ENCODE results near the gene SGCD. TPM values are rescaled to one million over a fixed set of nuclear protein-coding genes. Genes with fewer than 3 reads are reported as not detected.

SGCD gene
- total RNA-seq, 1 experiment from 2014 or later: not detected

GRCh38 chr5:156589946-156590216, 262.9 kb downstream of the SGCD start:
- ATAC-seq (no peak), DNase-seq (ENCODE audit: low read depth, low spot score) (no peak)
- no peaks in the 10 kb centered on the region for H3K36me3 ChIP-seq (ENCODE audit: control insufficient read depth, insufficient read depth, low read length)
- no peaks in the 10 kb centered on the region for H3K27me3 ChIP-seq (ENCODE audit: control insufficient read depth, insufficient read depth, low read length)
- H3K9me3 ChIP-seq (ENCODE audit: control insufficient read depth, insufficient read depth, low read depth, low read length): no peaks in the 10 kb centered on the region
- in situ Hi-C loops (cut with HindIII; ENCODE audit: low pct_unique_long_range_greater_than_20kb, low sequenced_read_pairs) (no loop called here), intact Hi-C loops (cut with micrococcal nuclease; ENCODE audit: unreplicated experiment) (no loop called here)
- TF ChIP-seq POLR2AphosphoS5 (IDR thresholded peaks at IDR 0.05; ENCODE audit: low read depth, low read length): no peak
- no TSS peak for BruUV-seq (replicated peaks)
- H3K27ac ChIP-seq (ENCODE audit: low read length): no peak overlapping the region
- H3K4me3 ChIP-seq (ENCODE audit: low read depth in 2 of 2, low read length in 2 of 2): no peak overlapping the region
- CTCF ChIA-PET: no interaction called here
- no peaks in the 10 kb centered on the region for H3K4me1 ChIP-seq (ENCODE audit: control insufficient read depth, insufficient read depth, low read length)
- POLR2A ChIA-PET: no interaction called here

DNA sequence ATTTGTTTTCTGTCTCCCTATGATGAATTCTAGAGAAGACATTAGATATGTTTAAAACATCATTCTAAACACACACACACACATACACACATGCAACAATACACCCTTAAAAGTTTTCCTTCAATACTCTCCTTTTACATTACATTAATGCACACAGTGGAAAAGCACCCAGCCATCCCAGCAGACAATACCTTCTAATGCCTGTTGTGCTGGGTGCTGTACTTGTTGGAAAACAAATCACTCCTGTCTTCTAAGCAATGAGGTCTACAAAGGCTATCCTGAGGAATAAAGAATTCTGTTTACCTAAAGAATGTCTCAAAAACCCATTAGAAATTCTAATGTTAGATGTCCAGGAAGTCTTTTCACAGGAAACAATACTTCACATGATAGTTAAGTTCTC, 264.0 kb downstream of the SGCD start:
- TF ChIP-seq, protein P1, sequence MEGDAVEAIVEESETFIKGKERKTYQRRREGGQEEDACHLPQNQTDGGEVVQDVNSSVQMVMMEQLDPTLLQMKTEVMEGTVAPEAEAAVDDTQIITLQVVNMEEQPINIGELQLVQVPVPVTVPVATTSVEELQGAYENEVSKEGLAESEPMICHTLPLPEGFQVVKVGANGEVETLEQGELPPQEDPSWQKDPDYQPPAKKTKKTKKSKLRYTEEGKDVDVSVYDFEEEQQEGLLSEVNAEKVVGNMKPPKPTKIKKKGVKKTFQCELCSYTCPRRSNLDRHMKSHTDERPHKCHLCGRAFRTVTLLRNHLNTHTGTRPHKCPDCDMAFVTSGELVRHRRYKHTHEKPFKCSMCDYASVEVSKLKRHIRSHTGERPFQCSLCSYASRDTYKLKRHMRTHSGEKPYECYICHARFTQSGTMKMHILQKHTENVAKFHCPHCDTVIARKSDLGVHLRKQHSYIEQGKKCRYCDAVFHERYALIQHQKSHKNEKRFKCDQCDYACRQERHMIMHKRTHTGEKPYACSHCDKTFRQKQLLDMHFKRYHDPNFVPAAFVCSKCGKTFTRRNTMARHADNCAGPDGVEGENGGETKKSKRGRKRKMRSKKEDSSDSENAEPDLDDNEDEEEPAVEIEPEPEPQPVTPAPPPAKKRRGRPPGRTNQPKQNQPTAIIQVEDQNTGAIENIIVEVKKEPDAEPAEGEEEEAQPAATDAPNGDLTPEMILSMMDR (IDR thresholded peaks at IDR 0.05): no peak
- TF ChIP-seq TCF7L2 (IDR thresholded peaks at IDR 0.05; ENCODE audit: low read depth, low read length) (no peak), REST (IDR thresholded peaks at IDR 0.05; ENCODE audit: insufficient read depth in 1 of 2, low read depth in 2 of 2, low read length in 1 of 2) (no peak), SIN3A (IDR thresholded peaks at IDR 0.05; ENCODE audit: borderline replicate concordance, insufficient read depth, low read depth, low read length) (no peak), POLR2AphosphoS5 (IDR thresholded peaks at IDR 0.05; ENCODE audit: low read depth, low read length) (no peak)
- BruUV-seq (replicated peaks): no TSS peak
- in situ Hi-C loops (cut with HindIII; ENCODE audit: low pct_unique_long_range_greater_than_20kb, low sequenced_read_pairs) (no loop called here), intact Hi-C loops (cut with micrococcal nuclease; ENCODE audit: unreplicated experiment) (no loop called here)
- no peak overlapping the region for H3K4me3 ChIP-seq (ENCODE audit: low read depth in 2 of 2, low read length in 2 of 2)
- ChIA-PET CTCF (no interaction called here), POLR2A (no interaction called here)
- no peak overlapping the region for H3K27ac ChIP-seq (ENCODE audit: low read length)
- no peaks in the 10 kb centered on the region for H3K27me3 ChIP-seq (ENCODE audit: control insufficient read depth, insufficient read depth, low read length)
- DNase-seq (ENCODE audit: low read depth, low spot score): no peak
- no peaks in the 10 kb centered on the region for H3K4me1 ChIP-seq (ENCODE audit: control insufficient read depth, insufficient read depth, low read length)
- ATAC-seq: no peak
- no peaks in the 10 kb centered on the region for H3K9me3 ChIP-seq (ENCODE audit: control insufficient read depth, insufficient read depth, low read depth, low read length)
- H3K36me3 ChIP-seq (ENCODE audit: control insufficient read depth, insufficient read depth, low read length): no peaks in the 10 kb centered on the region

DNA sequence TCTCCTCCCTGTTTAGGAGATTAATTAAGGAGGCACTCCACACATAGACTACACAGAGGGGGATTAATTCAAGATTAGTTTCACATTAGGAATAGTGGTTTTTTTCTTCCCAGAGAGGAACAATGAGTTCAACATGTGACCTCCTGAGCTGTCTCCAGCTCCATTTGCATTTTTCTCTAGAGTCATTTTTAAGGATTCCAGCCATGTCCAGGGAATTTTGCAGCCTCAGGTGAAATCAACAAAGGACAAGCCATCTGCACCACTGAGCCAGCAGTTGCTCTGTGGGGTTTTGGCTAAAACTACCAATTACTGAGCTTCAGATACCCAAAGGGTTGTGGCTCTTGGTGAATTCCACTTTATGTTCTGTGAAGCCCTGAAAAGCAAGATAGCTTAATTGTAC, 264.7 kb downstream of the SGCD start:
- Histone ChIP-seq H3K4me3 (ENCODE audit: low read depth in 2 of 2, low read length in 2 of 2) (no peak overlapping the region), H3K27ac (ENCODE audit: low read length) (no peak overlapping the region), H3K4me1 (ENCODE audit: control insufficient read depth, insufficient read depth, low read length) (no peaks in the 10 kb centered on the region), H3K36me3 (ENCODE audit: control insufficient read depth, insufficient read depth, low read length) (no peaks in the 10 kb centered on the region), H3K9me3 (ENCODE audit: control insufficient read depth, insufficient read depth, low read depth, low read length) (no peaks in the 10 kb centered on the region), H3K27me3 (ENCODE audit: control insufficient read depth, insufficient read depth, low read length) (no peaks in the 10 kb centered on the region)
- ATAC-seq: no peak
- CTCF ChIA-PET: no interaction called here
- POLR2A ChIA-PET: no interaction called here
- intact Hi-C loops (cut with micrococcal nuclease; ENCODE audit: unreplicated experiment): no loop called here
- TF ChIP-seq POLR2AphosphoS5 (IDR thresholded peaks at IDR 0.05; ENCODE audit: low read depth, low read length) (no peak), REST (IDR thresholded peaks at IDR 0.05; ENCODE audit: insufficient read depth in 1 of 2, low read depth in 2 of 2, low read length in 1 of 2) (no peak), SIN3A (IDR thresholded peaks at IDR 0.05; ENCODE audit: borderline replicate concordance, insufficient read depth, low read depth, low read length) (no peak), TCF7L2 (IDR thresholded peaks at IDR 0.05; ENCODE audit: low read depth, low read length) (no peak)
- TF ChIP-seq, protein P1 (IDR thresholded peaks at IDR 0.05): no peak
- in situ Hi-C loops (cut with HindIII; ENCODE audit: low pct_unique_long_range_greater_than_20kb, low sequenced_read_pairs): no loop called here
- no peak for DNase-seq (ENCODE audit: low read depth, low spot score)
- BruUV-seq (replicated peaks): no TSS peak

Data from Panc1 (cell line).